GM18502 (cell line): ENCODE measurements around the gene C4B.
"Not testable (repeated sequence)": the region's sequence is repeated elsewhere in the genome, so short reads cannot be mapped to it uniquely, and the experiment has no call there.

ENCODE experiments used
- ATAC-seq: cut with Tn5 transposase; IDR thresholded peaks from one replicate; pipeline ENCODE4 v1.9.1; 2021; ENCODE audit warnings: mild to moderate bottlenecking; ENCODE audit not compliant: unreplicated experiment, poor library complexity

C4B gene

GRCh38 chr6:31980195-31980876, 34.3 kb upstream of the C4B start:
- ATAC-seq = not testable (repeated sequence)

- not testable (repeated sequence) for ATAC-seq
Measured at GRCh38 chr6:31980998-31981397, 33.6 kb upstream of the C4B start.

GRCh38 chr6:31981744-31982143, 32.9 kb upstream of the C4B start, which contains the start of gene C4A:
Gene C4A, plus strand, starts transcription at chr6:31982057. Its CDS starts 51 bp downstream, at chr6:31982108.
- ATAC-seq = not testable (repeated sequence)

GRCh38 chr6:31989363-31989762, 25.2 kb upstream of the C4B start:
- ATAC-seq = not testable (repeated sequence)

GRCh38 chr6:31994421-31994820, 20.2 kb upstream of the C4B start:
- not testable (repeated sequence) for ATAC-seq

GRCh38 chr6:31996385-31996784, 18.2 kb upstream of the C4B start:
- not testable (repeated sequence) for ATAC-seq

GRCh38 chr6:32002546-32003268, 11.9 kb upstream of the C4B start:
- ATAC-seq = not testable (repeated sequence)

GRCh38 chr6:32003301-32003700, 11.3 kb upstream of the C4B start:
- ATAC-seq = not testable (repeated sequence)

GRCh38 chr6:32004393-32004792, 10.2 kb upstream of the C4B start:
- not testable (repeated sequence) for ATAC-seq

- not testable (repeated sequence) for ATAC-seq
Measured at GRCh38 chr6:32004864-32005537, 9.6 kb upstream of the C4B start.

GRCh38 chr6:32005538-32005880, 9.1 kb upstream of the C4B start:
- ATAC-seq = not testable (repeated sequence)

GRCh38 chr6:32005991-32006529, 8.5 kb upstream of the C4B start:
- not testable (repeated sequence) for ATAC-seq

GRCh38 chr6:32007086-32007485, 7.5 kb upstream of the C4B start:
- not testable (repeated sequence) for ATAC-seq

- ATAC-seq = not testable (repeated sequence)
Measured at GRCh38 chr6:32008037-32008436, 6.6 kb upstream of the C4B start.

- ATAC-seq = not testable (repeated sequence)
Measured at GRCh38 chr6:32008616-32009015, 6.0 kb upstream of the C4B start.

- ATAC-seq = not testable (repeated sequence)
Measured at GRCh38 chr6:32009537-32009936, 5.1 kb upstream of the C4B start.

- not testable (repeated sequence) for ATAC-seq
Measured at GRCh38 chr6:32010856-32011530, 3.6 kb upstream of the C4B start.

- not testable (repeated sequence) for ATAC-seq
Measured at GRCh38 chr6:32012941-32013617, 1.5 kb upstream of the C4B start.

GRCh38 chr6:32013738-32014137, 857 bp upstream of the C4B start:
- ATAC-seq = not testable (repeated sequence)

GRCh38 chr6:32022100-32022499, 7.5 kb downstream of the C4B start:
- not testable (repeated sequence) for ATAC-seq
